BJ (cell line): ENCODE data around the gene ANKRD65. TPM values are rescaled to one million over a fixed set of nuclear protein-coding genes. Genes with fewer than 3 reads are reported as not detected.
"Not testable (repeated sequence)": the region's sequence is repeated elsewhere in the genome, so short reads cannot be mapped to it uniquely, and the experiment has no call there.

Experiments
- CTCF ChIA-PET: fragments of 350-600 bp; formaldehyde crosslinking; extraction: SDS; loops from one replicate; lab custom pipeline; 2021; ENCODE audit warnings: antibody characterized with exemption, inconsistent platforms; lab: Yijun Ruan, JAX
- POLR2A ChIA-PET: fragments of 300-600 bp; sonication (Branson Sonifier 250); formaldehyde crosslinking; extraction: SDS; loops from one replicate; lab custom pipeline; 2021; ENCODE audit warnings: antibody characterized with exemption; lab: Charles Lee
- DNase-seq: peaks from one replicate; pipeline ENCODE4 v3.0.0-alpha.2; 2011; ENCODE audit warnings: low read depth
- H3K27me3 ChIP-seq: 2 replicates; pipeline ENCODE4 v1.6.0; 2011; ENCODE audit warnings: low read length; ENCODE audit not compliant: control insufficient read depth, insufficient read depth
- H3K36me3 ChIP-seq: 2 replicates; pipeline ENCODE4 v1.5.1; 2011; ENCODE audit warnings: low read length; ENCODE audit not compliant: control insufficient read depth, insufficient read depth
- H3K4me3 ChIP-seq: 2 replicates; pipeline ENCODE4 v1.5.1; 2011; ENCODE audit warnings: low read depth, mild to moderate bottlenecking, control low read depth, low read length
- CTCF ChIP-seq: IDR thresholded peaks from 2 replicates; pipeline ENCODE4 v1.5.1; 2011; ENCODE audit warnings: low read depth, mild to moderate bottlenecking, control low read depth, inconsistent platforms, low read length, moderate library complexity; ENCODE audit not compliant: insufficient read depth
- polyA plus RNA-seq: library from polyadenylated mRNA; depleted of rRNA; stranded (reverse); fragments of >200 nt; gene quantifications from 2 replicates; pipeline ENCODE4 v1.2.3, GENCODE V29; 2011

ANKRD65 gene
- polyA plus RNA-seq, 1 experiment, result 0.43 TPM

DNA sequence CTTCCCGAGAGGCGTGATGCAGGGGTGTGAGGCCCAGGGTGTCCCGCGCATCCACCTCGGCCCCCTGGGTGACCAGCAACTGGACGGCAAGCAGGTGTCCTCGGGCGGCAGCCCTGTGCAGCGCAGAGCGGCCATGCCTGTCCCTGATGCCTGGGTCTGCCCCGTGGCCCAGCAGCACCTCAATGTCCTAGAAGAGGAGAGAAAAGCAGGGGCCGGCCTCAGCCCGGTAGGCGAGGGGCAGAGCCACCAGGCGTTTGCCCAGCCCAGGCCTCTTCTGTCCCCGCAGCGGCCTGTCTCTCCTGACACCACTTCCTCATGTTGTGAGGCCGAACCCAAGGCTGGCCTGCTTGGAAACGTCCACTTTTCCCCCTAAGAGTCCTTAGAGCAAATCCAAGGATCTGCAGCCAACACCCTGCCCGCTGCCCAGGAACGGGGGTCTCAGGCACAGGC, 1.7 kb downstream of the ANKRD65 start:
- DNase-seq, result no peak
- Histone ChIP-seq H3K4me3 (no peak overlapping the region), H3K36me3 (no peaks in the 10 kb centered on the region), H3K27me3 (no peaks in the 10 kb centered on the region)
- ChIA-PET POLR2A (no interaction called here), CTCF (no interaction called here)
- TF ChIP-seq CTCF, result no peak

DNA sequence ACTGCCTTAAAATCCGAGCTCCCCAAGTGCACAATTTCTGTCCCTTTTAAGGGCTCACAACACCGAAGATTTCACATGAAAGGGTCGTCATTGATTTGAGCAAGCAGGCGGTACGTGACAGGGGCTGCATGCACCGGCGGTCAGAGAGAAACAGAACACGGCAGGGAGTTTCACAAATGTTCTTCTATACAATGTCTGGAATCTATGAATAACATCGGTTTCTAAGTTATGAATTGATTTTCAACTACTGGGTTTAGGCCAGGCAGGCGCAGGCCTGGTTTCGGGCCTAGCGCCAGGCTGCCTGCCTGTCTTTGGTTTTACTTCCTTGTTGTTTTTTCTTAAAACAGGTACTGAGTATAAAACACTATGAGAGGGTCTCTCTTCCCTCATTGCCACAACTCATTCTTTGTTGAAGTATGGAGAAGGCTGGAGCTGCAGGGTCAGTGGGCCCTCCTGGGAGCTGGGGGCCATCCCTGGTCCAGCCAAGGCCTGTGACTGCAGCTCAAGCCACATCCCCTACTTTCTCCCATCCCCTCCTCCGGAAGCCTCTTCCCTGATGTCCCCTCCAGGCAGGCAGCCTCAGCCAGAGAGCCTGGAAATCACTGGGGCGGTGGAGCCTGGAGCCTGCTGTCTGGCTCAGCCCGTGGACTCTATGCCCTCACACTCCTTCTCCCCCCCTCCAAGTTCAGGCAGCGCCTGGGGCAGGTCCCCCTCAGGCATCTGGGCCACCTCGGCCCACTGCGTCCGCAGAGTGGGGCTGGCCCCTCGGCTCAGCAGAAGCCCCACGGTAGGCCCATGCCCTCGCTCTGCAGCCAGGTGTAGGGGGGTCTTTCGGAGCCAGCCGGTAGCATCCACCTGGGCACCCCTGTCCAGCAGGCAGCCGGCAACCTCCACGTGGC, 2.4 kb downstream of the ANKRD65 start:
- H3K27me3 ChIP-seq, result no peaks in the 10 kb centered on the region
- H3K36me3 ChIP-seq, result no peaks in the 10 kb centered on the region
- CTCF ChIA-PET, result no interaction called here
- POLR2A ChIA-PET, result no interaction called here
- TF ChIP-seq CTCF, result no peak
- no peak for DNase-seq
- no peak overlapping the region for H3K4me3 ChIP-seq

GRCh38 chr1:1417825-1418463, 3.1 kb downstream of the ANKRD65 start:
- H3K27me3 ChIP-seq, DNase-seq, H3K36me3 ChIP-seq, POLR2A ChIA-PET, H3K4me3 ChIP-seq, CTCF ChIA-PET: not testable (repeated sequence)

- H3K4me3 ChIP-seq, CTCF ChIA-PET, POLR2A ChIA-PET, DNase-seq, H3K36me3 ChIP-seq, H3K27me3 ChIP-seq: not testable (repeated sequence)
Observed at GRCh38 chr1:1417396-1417795, 3.7 kb downstream of the ANKRD65 start.

GRCh38 chr1:1415751-1416150, 5.3 kb downstream of the ANKRD65 start:
- no peak for TF ChIP-seq CTCF
- CTCF ChIA-PET, result no interaction called here
- Histone ChIP-seq H3K4me3 (no peak overlapping the region), H3K36me3 (no peaks in the 10 kb centered on the region), H3K27me3 (no peaks in the 10 kb centered on the region)
- no peak for DNase-seq
- POLR2A ChIA-PET, result no interaction called here

DNA sequence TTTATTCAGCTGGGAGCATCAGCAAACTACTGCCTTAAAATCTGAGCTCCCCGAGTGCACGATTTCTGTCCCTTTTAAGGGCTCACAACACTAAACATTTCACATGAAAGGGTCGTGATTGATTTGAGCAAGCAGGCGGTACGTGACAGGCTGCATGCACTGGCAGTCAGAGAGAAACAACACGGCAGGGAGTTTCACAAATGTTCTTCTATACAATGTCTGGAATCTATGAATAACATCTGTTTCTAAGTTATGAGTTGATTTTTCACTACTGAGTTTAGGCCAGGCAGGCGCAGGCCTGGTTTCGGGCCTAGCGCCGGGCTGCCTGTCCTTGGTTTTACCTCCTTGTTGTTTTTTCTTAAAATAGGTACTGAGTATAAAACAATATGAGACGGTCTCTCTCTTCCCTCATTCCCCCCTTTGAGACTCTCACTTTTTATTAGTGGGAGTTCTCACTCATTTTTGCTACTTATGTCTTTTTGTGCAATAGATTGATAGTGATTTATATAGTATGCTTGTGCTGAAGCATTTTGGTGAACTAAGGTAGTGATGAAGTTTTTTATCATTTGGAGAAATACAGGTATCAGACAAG, 8.7 kb downstream of the ANKRD65 start:
- CTCF ChIA-PET, result interaction anchor here (2.2 kb wide), 1 partner anchor 28 kb away, joined by 7 read pairs; no protein-coding TSS in a partner anchor
- POLR2A ChIA-PET, H3K4me3 ChIP-seq, H3K36me3 ChIP-seq, H3K27me3 ChIP-seq, DNase-seq: not testable (repeated sequence)
